Endothelial cell of umbilical vein (primary cell): ENCODE results near the gene FTO. TPM values are rescaled to one million over a fixed set of nuclear protein-coding genes. Genes with fewer than 3 reads are reported as not detected.

ENCODE experiments used
- BruUV-seq: library from RNA; stranded (reverse); fragments of 400-500 nt; replicated peaks from 2 replicates; lab custom pipeline; 2021; lab: Mats Ljungman, UMichigan
- CTCF ChIA-PET: fragments of 300-600, 350-600 bp; sonication (Branson Sonifier 250); formaldehyde crosslinking; loops from one replicate; lab custom pipeline; 2021; ENCODE audit warnings: antibody characterized with exemption, inconsistent platforms; lab: Charles Lee
- POLR2A ChIA-PET: fragments of 300-600, 350-600 bp; sonication (Branson Sonifier 250); formaldehyde crosslinking; loops from one replicate; lab custom pipeline; 2021; ENCODE audit warnings: antibody characterized with exemption, inconsistent platforms; lab: Charles Lee
- DNase-seq: peaks from one replicate; pipeline ENCODE4 v3.0.0-alpha.2; 2011; ENCODE audit warnings: low read depth, low spot score
- FAIRE-seq: peaks from 2 replicates; lab custom pipeline; 2011; peaks lifted over from hg19 to GRCh38; lab: Jason Lieb, UNC
- H2AFZ ChIP-seq: 2 replicates; pipeline ENCODE4 v1.6.0; 2012; ENCODE audit warnings: low read depth, low read length, control low read depth, inconsistent platforms
- H3K27ac ChIP-seq: 2 replicates; pipeline ENCODE4 v1.5.1; 2011; ENCODE audit warnings: low read depth, mild to moderate bottlenecking, control low read depth, low read length, moderate library complexity; ENCODE audit not compliant: insufficient read depth
- H3K27me3 ChIP-seq, 2 experiments: 2 replicates each; pipeline versions ENCODE4 v1.6.0 to v1.6.1; 2011; ENCODE audit warnings: low read length in 2 of 2, mixed read lengths in 1 of 2; ENCODE audit not compliant: control insufficient read depth in 2 of 2, insufficient read depth in 2 of 2
- H3K36me3 ChIP-seq, 2 experiments: 2 replicates in 1 of 2; 3 replicates in 1 of 2; pipeline ENCODE4 v1.5.1; 2011; ENCODE audit warnings: low read length in 2 of 2, mild to moderate bottlenecking in 1 of 2, moderate library complexity in 1 of 2; ENCODE audit not compliant: control insufficient read depth in 2 of 2, insufficient read depth in 2 of 2; ENCODE audit errors: extremely low read depth in 1 of 2
- H3K4me1 ChIP-seq: 3 replicates; pipeline ENCODE4 v1.5.1; 2011; ENCODE audit warnings: mild to moderate bottlenecking, low read length; ENCODE audit not compliant: control insufficient read depth, insufficient read depth; ENCODE audit errors: extremely low read depth
- H3K4me2 ChIP-seq: 2 replicates; pipeline ENCODE4 v1.6.1; 2011; ENCODE audit warnings: low read length, control low read depth, mixed read lengths; ENCODE audit not compliant: insufficient read depth
- H3K4me3 ChIP-seq, 3 experiments: fragments of 200-600 bp in 1 of 3; sonication (generic), shearing (Covaris generic) in 1 of 3; replicated peaks in 1 of 3; 2 replicates each; pipeline ENCODE4 v1.5.1; 2011 to 2016; ENCODE audit warnings: control low read depth in 3 of 3, low read length in 3 of 3, mild to moderate bottlenecking in 2 of 3, inconsistent platforms in 1 of 3, low read depth in 1 of 3, moderate library complexity in 1 of 3; ENCODE audit not compliant: insufficient read depth in 1 of 3
- H3K79me2 ChIP-seq: 2 replicates; pipeline ENCODE4 v1.6.0; 2012; ENCODE audit warnings: low read length, inconsistent platforms; ENCODE audit not compliant: control insufficient read depth, insufficient read depth
- H3K9ac ChIP-seq: replicated peaks from 2 replicates; pipeline ENCODE3; 2011; ENCODE audit warnings: low read length, control low read depth; ENCODE audit not compliant: insufficient read depth; ENCODE audit errors: extremely low read depth
- H3K9me1 ChIP-seq: replicated peaks from 3 replicates; pipeline ENCODE4 v1.6.0; 2011; ENCODE audit warnings: mild to moderate bottlenecking, low read length; ENCODE audit not compliant: control insufficient read depth, insufficient read depth; ENCODE audit errors: extremely low read depth
- H3K9me3 ChIP-seq: replicated peaks from 2 replicates; pipeline ENCODE4 v1.5.1; 2012; ENCODE audit warnings: low read length, inconsistent platforms; ENCODE audit not compliant: control insufficient read depth, insufficient read depth
- H4K20me1 ChIP-seq: replicated peaks from 2 replicates; pipeline ENCODE3; 2011; ENCODE audit warnings: mild to moderate bottlenecking, low read length; ENCODE audit not compliant: control insufficient read depth, insufficient read depth; ENCODE audit errors: extremely low read depth
- EZH2 ChIP-seq: IDR thresholded peaks from 2 replicates; pipeline ENCODE4 v1.6.1; 2012; ENCODE audit warnings: borderline replicate concordance, low read depth, mild to moderate bottlenecking, moderate library complexity, low read length, inconsistent platforms; ENCODE audit not compliant: severe bottlenecking
- FOS ChIP-seq: IDR thresholded peaks from 2 replicates; pipeline ENCODE4 v1.6.1; 2011; ENCODE audit warnings: mild to moderate bottlenecking, low read length, moderate library complexity, borderline replicate concordance; ENCODE audit not compliant: insufficient read depth
- GATA2 ChIP-seq: IDR thresholded peaks from 2 replicates; pipeline ENCODE4 v1.7.0; 2011; ENCODE audit warnings: low read depth, mild to moderate bottlenecking, moderate library complexity, mixed read lengths, low read length; ENCODE audit not compliant: insufficient read length, insufficient read depth
- JUN ChIP-seq: IDR thresholded peaks from 2 replicates; pipeline ENCODE4 v1.6.1; 2011; ENCODE audit warnings: borderline replicate concordance, low read depth; ENCODE audit not compliant: insufficient read length, insufficient read depth
- MYC ChIP-seq: IDR thresholded peaks from one replicate; pipeline ENCODE4 v1.6.1; 2011; ENCODE audit warnings: mild to moderate bottlenecking, low read depth, low read length
- POLR2A ChIP-seq: IDR thresholded peaks from 2 replicates; pipeline ENCODE4 v1.6.1; 2012; ENCODE audit warnings: low read depth, mild to moderate bottlenecking, control low read depth, low read length
- POLR2AphosphoS5 ChIP-seq: IDR thresholded peaks from 2 replicates; pipeline ENCODE4 v1.6.1; 2012; ENCODE audit warnings: low read depth, mild to moderate bottlenecking, control low read depth, low read length, moderate library complexity; ENCODE audit not compliant: insufficient read depth
- dilution Hi-C: fragments of 300-500 bp; cut with MboI; formaldehyde crosslinking; loops from one replicate; pipeline ENCODE4 v1.15.0; 2019; ENCODE audit warnings: low sequenced_read_pairs; ENCODE audit not compliant: extremely low pct_ligation_motif_present
- intact Hi-C: fragments of 100-400 bp; cut with micrococcal nuclease; formaldehyde crosslinking; loops from one replicate; pipeline ENCODE4 v1.10.0; 2022
- polyA plus RNA-seq, 4 experiments: library from polyadenylated mRNA; depleted of rRNA in 3 of 4; stranded (reverse) in 3 of 4; unstranded in 1 of 4; fragments of >200 nt; gene quantifications; 2 replicates each; pipeline versions ENCODE4 v1.2.1 to v1.2.3, GENCODE V29; 2011 to 2012; ENCODE audit warnings: missing spikeins in 1 of 4
- total RNA-seq: library from RNA; stranded (reverse); gene quantifications from 2 replicates; pipeline ENCODE4 v1.2.3, GENCODE V29; 2021
- TF ChIP-seq, protein P1 (sequence below): IDR thresholded peaks from 2 replicates; pipeline ENCODE4 v1.6.1; 2011; ENCODE audit not compliant: insufficient read depth, insufficient read length
- TF ChIP-seq, protein P2 (sequence below), 2 donors: IDR thresholded peaks; 1 replicate in 1 of 2; 2 replicates in 1 of 2; pipeline ENCODE4 v1.5.1; 2011; ENCODE audit warnings: low read length in 2 of 2, mild to moderate bottlenecking in 2 of 2, moderate library complexity in 2 of 2, control low read depth in 1 of 2, inconsistent platforms in 1 of 2, low read depth in 1 of 2; ENCODE audit not compliant: insufficient read depth in 1 of 2; ENCODE audit errors: extremely low read depth in 1 of 2

The FTO gene
- total and polyA plus RNA-seq, 2 donors (not counting 3 experiments of a cell fraction or from before 2014, with no cell fraction given) = 48.6 to 87.1 TPM

DNA sequence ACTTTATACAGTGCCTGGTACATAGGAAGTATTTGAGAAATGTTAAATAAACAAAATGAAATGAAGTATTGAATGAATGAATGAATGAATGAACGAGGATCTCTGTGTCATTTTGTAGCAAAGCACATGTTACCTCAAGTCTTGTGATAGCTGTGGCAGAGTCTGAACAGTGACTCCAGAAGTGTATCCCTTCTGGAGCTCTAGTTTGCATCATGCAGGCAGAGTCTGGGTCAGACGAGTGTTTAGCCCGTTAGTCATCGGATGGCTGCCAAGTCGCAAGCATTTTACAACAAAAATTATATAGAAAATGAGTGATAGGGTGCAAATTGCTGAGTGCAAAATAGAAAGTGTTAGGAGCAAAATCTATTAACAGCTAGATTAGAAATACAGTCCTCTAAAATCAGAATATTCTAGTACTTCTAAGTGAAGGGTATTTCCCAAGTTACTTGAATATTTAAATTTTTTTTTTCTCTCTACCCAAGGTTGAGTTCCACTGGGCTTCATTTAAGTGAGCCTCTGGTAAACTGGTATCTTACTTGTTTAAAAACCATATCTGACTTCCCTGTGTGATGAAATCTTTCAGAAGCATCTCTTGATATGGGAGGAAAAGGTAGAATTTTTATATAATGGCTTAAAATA is 113.3 kb downstream of the FTO start:
- Histone ChIP-seq H3K9me3 (no peaks in the 10 kb centered on the region), H2AFZ (no peak overlapping the region), H3K27ac (no peak overlapping the region), H3K4me2 (no peak overlapping the region), H3K36me3 (no peaks in the 10 kb centered on the region), H3K9ac (no peak overlapping the region), H3K4me1 (no peaks in the 10 kb centered on the region), H4K20me1 (no peaks in the 10 kb centered on the region), H3K4me3 (no peak overlapping the region), H3K9me1 (no peaks in the 10 kb centered on the region), H3K27me3 (no peaks in the 10 kb centered on the region), H3K79me2 (no peaks in the 10 kb centered on the region)
- BruUV-seq = no TSS peak
- TF ChIP-seq POLR2A = no peak
- no peak for TF ChIP-seq EZH2
- TF ChIP-seq GATA2 = no peak
- TF ChIP-seq MYC = no peak
- no peak for TF ChIP-seq JUN
- no peak for TF ChIP-seq FOS
- TF ChIP-seq, protein P1, sequence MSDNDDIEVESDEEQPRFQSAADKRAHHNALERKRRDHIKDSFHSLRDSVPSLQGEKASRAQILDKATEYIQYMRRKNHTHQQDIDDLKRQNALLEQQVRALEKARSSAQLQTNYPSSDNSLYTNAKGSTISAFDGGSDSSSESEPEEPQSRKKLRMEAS = no peak
- TF ChIP-seq, protein P2, sequence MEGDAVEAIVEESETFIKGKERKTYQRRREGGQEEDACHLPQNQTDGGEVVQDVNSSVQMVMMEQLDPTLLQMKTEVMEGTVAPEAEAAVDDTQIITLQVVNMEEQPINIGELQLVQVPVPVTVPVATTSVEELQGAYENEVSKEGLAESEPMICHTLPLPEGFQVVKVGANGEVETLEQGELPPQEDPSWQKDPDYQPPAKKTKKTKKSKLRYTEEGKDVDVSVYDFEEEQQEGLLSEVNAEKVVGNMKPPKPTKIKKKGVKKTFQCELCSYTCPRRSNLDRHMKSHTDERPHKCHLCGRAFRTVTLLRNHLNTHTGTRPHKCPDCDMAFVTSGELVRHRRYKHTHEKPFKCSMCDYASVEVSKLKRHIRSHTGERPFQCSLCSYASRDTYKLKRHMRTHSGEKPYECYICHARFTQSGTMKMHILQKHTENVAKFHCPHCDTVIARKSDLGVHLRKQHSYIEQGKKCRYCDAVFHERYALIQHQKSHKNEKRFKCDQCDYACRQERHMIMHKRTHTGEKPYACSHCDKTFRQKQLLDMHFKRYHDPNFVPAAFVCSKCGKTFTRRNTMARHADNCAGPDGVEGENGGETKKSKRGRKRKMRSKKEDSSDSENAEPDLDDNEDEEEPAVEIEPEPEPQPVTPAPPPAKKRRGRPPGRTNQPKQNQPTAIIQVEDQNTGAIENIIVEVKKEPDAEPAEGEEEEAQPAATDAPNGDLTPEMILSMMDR (IDR thresholded peaks at IDR 0.05; ENCODE audit: extremely low read depth in 1 of 2, insufficient read depth in 1 of 2, low read depth in 1 of 2, low read length in 2 of 2) = no peak
- no peak for TF ChIP-seq POLR2AphosphoS5
- dilution Hi-C loops = no loop called here
- CTCF ChIA-PET = interaction anchor here (0.9 to 1.2 kb wide), 5 partner anchors 8 to 74 kb away, joined by 3 to 6 read pairs (median 5); no protein-coding TSS in a partner anchor
- FAIRE-seq (no peak), DNase-seq (peak; percentile 64)
- POLR2A ChIA-PET = interaction anchor here (0.8 kb wide), 1 partner anchor 113 kb away, joined by 3 read pairs; the partner anchor contains the start of gene FTO
- intact Hi-C loops = loop anchor here (5.0 kb wide), 1 partner anchor 50 kb away; no protein-coding TSS in a partner anchor
